Activated CD4-positive, alpha-beta T cell treated with anti-CD3 and anti-CD28 coated beads, Interleukin-2, amount 50 U/mL, for 4 hours (primary cell): ENCODE data around the gene CNN2.

Experiments
- DNase-seq, 2 experiments: peaks; one replicate each; pipeline ENCODE4 v3.0.0-alpha.2; 2020

The CNN2 gene

DNA sequence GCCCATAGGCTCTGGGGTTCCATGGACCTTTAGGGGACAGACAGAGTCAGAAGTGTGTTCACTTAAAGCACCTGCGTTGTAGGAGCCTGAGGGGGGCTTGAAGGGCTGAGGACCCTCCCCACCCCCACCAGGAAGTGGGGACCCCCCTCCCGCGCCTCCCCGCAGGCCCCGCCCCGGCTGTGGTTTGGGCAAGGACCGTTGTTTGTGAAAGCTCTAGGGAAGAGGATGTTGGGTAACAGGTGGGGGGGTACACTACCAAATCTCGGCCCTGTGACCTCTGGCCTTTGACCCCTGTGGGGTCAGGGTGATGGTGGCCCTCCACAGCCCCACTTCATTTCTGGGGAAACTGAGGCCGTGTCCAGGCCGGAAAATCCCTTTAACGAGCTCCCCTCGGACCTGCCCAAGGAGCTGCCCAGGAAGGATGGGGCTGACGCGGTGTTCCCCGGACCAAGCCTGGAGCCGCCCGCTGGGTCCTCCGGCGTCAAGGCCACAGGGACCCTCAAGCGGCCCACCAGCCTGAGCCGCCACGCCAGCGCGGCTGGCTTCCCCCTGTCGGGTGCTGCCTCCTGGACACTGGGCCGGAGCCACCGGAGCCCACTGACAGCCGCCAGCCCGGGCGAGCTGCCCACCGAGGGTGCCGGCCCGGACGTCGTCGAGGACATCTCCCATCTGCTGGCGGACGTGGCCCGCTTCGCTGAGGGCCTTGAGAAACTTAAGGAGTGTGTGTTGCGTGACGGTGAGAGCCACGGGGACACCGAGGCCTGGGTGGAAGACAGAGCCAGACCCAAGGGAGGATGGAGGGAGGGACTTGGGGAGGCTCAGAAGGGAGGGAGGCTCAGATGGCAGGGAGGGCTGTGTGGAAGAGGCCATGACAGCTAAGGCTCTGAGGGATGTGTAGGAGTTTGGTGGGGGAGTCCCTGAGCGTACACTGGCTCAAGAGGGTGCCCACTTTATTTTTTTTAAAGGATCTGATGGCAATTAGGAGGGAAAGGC is 41.9 kb downstream of the CNN2 start:
- DNase-seq = peak in 1 of 2 experiments; percentile 49

DNA sequence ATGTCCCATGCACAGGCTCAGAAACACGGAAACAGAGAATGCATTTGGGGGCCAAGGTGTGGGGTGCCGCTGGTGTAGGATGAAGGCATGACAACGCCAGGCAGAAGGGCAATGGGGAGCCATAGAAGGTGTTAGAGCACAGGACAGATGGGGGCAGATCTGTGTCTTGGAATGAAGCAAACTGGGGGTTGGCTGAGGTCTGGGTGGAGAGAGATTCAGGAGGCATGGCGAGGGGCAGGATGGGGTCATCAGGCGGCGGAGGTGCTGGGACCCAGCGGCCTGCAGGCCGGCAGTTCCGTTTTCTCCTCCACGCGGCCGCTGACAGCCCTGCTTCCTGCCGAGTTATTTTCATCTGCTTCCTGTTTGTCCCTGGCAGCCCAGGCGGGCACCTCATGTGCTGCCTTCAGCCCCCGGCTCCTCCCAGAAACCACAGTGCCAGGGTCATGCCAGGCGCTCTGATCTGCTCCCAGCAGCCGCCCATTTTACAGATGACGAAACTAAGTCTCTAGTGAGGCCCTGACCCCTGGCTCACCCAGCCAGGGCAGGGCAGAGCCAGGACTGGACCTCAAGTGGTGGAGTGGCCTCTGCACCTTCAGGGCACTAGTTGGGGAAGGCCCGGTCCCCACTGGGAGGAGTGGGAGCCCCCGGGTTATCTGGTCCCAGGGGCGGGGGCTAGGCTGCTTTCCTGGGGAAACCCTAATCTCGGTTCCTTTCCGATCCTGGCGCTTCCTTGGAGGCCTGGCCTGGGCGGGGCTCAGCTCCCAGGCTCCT is 42.8 kb downstream of the CNN2 start:
- peak; percentile 46 to 48 for DNase-seq

DNA sequence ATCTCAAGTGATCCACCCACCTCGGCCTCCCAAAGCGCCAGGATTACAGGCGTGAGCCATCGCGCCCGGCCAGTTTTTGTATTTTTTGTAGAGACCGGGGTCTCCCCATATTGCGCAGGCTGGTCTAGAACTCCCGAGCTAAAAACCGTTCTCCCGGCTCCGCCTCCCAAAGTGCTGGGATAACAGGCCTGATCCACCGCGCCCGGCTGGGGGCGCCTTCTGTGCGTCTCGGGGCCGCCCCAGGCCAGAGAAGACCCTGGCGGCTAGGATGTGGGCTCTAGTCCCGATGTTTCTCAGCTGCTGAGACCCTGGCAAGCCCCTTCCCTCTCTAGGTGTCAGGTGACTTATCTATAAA is 44.1 kb downstream of the CNN2 start:
- no peak for DNase-seq

DNA sequence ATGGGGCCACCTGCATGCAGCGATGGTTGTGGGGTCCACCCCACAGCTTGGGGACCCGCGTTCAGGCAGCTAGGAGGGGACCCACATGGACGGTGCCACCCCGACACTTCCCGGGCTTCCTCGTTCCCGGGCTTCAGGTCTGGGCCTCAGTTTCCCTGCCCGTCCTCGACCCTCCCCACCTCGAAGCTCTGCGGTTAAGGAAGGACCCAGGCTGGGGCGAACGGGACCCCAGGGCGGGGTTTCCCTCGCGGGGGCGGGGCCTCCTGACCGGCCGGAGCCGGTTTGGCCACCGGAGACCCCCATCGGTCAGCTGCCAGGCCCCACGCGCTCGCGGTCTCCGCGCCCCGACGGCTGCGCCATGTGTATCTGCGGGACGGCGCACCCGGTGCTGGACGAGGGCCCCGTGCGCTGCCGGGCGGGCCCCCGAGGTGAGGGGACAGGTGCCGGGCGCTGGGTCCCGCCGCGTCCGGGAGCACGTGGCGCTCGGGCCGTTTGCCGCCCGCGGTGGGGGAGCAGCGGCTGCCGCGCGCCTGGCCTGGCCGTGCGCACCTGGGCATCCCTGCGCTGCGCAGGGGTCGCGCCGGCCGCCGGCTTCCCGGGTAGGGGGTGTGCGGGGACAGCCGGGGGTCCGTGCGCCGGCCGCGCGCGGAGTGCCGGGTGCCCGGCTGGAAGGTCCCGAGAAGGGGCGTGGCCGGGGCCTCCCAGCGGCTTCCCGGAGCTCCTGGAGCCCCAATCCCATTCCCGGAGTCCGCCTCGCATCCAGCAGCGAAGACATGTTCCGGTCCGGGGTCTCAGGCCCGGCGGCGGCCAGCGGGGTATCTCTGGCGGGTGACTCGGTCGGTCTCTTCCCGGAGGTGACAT is 44.8 kb downstream of the CNN2 start:
- no peak for DNase-seq

DNA sequence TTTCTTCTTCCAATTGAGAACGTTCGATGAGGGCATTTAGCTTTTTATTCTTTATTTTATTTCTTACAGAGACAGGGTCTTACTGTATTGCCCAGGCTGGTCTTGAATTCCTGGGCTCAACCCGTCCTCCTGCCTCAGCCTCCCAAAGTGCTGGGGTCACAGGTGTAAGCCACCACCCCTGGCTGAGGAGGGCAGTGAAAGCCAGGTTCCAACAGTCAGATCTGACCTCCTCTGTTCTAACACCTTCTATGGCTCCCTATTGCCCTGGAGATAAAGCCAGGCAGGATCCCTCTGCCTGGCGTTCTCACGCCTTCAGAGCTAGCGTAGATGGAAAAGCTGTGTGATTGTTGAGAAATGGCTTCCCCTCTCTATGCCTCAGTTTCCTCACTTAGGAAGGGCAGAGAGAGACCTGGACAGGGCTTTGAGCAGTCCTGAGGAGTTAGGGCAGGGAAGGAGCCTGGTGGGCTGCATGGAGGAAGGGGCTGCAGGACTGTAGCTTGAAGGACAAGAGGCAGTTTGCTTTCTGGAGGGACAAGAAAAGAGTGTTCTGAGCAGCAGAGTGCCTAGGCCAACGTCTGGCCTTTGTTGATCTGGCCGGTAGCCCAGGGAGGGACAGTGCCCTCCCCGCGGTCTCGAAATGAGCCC is 46.1 kb downstream of the CNN2 start:
- DNase-seq = no peak

DNA sequence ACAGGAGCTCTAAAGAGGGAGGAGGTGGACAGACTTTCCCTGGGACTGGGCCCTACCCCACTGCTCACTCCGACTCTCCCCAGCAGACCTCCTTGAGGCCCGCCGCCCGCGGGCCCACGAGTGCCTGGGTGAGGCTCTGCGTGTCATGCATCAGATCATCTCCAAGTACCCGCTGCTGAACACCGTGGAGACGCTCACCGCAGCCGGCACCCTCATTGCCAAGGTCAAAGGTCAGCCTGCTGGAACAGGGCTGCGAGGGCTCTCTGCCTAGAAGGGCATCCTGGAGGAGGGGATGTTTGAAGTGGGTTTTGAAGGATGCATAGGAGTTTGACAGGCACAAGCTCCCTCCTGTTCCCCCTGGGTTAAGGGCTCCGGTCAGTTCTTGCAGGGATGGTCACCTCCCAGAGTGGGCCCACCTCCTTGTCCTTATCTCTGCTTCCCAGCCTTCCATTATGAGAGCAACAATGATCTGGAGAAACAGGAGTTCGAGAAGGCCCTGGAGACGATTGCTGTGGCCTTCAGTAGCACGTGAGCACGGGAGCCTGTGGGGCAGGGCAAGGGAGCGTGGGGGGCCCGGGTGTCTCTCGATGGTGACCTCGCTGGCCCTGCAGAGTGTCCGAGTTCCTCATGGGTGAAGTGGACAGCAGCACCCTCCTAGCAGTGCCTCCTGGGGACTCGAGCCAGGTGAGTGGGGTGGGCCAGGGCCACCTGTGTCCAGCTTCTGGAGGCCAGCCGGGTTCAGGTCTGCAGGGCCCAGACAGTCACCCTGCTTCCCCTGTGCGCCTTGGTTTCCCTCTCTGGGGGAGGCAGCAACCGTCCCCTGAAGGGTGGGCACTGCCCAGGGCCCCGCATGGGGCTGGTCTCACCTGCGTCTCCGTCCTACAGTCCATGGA is 46.9 kb downstream of the CNN2 start:
- DNase-seq = no peak

DNA sequence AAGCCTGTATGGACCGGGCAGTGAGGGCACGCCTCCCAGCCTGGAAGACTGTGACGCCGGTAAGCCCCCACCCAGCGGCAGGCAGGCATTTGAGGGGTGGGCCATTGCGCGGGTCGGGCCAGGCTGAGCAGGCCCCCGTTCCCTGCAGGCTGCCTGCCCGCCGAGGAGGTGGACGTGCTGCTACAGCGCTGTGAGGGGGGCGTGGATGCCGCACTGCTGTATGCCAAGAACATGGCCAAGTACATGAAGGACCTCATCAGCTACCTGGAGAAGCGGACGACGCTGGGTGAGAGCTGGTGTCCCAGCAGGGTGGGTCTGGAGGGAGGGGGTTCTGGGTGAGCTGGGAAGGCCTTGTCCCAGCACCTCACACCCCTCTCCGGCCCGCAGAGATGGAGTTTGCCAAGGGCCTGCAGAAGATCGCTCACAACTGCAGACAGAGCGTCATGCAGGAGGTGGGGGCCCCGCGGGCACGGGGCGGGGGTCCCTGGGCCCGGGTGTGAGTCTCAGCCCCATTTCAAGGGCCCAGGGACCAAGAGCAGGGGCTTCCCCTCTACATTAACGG is 47.6 kb downstream of the CNN2 start:
- DNase-seq = no peak

DNA sequence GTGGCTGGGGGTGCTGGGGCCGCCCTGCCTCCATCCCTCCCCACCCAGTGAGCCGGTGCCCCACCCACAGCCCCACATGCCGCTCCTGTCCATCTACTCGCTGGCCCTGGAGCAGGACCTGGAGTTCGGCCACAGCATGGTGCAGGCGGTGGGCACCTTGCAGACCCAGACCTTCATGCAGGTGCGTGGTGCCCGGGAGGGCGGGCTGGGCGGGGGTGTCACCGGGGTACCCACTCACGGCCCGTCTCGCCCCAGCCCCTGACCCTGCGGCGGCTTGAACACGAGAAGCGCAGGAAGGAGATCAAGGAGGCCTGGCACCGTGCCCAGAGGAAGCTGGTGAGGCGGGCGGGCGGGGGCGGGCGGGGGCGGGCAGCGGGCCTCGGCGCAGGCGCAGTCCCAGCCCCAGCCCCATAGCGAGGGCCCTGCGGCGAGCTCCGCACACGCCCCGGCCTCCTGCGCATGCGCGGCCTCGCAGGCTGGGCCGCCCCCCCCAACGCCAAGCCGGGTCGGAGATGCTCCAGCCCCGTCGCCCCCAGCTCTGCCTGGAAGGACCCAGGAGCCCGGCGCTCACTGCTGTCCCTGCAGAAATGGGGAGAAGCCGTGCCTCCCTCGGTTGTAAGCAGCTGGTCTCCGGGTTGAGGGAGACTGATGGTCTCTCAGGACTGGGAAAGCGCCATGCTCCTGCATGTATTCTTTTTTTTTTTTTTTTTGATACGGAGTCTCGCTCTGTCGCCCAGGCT is 48.3 kb downstream of the CNN2 start:
- DNase-seq = peak; percentile 91 to 92

DNA sequence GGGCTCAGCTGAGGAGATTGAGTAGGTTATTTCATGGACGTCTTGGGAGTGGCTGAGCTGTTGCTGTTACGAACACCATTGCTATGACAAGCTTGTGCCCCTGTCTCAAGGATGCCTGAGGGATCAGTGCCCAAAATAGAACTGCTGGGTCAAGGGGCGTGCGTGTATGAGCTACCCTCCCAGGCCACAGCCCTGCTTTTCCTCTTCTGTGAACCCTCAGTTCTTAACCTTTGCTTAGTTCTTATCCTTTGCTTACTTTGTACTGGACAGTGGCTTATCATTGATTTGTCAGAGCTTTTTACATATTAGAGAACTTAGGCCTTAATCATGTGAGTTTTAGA is 49.6 kb downstream of the CNN2 start:
- DNase-seq = no peak

DNA sequence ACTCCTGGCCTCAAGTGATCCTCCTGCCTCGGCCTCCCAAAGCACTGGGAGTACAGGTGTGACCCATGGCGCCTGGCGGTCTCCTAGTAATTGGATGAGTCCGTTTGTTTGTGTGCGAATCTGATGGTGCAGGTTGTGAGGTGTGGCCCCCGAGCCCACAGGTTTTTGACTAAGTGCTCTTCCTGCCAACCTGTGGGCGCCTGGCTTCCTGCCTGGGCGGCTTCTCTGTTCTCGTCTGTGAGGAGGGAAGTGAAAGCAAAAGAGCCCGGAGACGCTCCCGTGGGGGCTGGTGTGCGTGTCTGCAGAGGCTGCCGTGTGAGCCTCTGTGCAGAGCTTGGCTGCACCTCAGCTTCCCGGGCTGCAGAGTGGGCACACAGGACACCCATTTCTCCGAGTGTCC is 50.5 kb downstream of the CNN2 start:
- DNase-seq = peak; percentile 89 to 93

DNA sequence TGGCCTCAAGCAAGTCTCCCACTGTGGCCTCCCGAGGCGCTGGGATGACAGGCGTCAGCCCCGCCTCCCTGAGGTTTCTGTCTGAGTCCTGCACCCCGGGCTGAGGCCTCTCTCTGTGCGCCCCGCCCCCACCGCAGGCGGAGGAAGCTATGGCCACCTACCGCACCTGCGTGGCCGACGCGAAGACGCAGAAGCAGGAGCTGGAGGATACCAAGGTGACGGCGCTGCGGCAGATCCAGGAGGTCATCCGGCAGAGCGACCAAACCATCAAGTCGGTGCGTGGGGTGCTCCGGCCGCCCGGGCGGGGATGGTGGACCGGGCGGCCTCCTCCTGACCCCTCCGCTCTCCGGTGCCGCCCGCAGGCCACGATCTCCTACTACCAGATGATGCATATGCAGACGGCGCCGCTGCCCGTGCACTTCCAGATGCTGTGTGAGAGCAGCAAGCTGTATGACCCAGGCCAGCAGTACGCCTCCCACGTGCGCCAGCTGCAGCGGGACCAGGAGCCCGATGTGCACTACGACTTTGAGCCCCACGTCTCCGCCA is 53.2 kb downstream of the CNN2 start:
- DNase-seq = no peak

DNA sequence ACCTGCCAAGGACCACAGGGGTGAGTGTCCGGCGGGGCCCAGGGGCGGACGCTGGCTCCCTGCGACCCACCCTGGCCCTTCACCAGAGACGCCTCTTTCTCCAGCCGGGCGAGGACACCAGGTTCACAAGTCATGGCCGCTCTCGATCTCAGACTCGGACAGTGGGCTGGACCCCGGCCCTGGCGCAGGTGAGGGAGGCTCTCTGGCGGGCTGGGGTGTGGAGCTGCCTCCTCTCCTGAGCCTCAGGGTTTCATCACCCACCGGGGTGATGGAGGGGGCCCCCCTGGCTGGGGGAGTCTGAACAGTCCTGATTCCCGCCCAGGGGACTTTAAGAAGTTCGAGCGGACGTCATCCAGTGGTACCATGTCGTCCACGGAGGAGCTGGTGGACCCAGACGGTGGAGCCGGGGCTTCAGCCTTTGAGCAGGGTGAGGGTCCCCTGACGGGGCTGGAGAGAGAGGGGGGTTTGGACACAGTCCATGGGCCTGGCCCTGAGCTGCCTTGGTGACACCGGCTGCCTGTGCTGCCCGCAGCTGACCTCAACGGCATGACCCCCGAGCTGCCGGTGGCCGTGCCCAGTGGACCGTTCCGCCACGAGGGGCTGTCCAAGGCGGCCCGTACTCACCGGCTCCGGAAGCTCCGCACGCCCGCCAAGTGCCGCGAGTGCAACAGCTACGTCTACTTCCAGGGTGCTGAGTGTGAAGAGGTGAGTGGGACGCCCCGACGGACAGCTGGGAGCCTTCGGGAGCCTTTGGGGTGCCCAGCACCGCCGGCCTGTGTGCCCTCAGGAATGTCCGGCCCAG is 54.2 kb downstream of the CNN2 start:
- no peak for DNase-seq

DNA sequence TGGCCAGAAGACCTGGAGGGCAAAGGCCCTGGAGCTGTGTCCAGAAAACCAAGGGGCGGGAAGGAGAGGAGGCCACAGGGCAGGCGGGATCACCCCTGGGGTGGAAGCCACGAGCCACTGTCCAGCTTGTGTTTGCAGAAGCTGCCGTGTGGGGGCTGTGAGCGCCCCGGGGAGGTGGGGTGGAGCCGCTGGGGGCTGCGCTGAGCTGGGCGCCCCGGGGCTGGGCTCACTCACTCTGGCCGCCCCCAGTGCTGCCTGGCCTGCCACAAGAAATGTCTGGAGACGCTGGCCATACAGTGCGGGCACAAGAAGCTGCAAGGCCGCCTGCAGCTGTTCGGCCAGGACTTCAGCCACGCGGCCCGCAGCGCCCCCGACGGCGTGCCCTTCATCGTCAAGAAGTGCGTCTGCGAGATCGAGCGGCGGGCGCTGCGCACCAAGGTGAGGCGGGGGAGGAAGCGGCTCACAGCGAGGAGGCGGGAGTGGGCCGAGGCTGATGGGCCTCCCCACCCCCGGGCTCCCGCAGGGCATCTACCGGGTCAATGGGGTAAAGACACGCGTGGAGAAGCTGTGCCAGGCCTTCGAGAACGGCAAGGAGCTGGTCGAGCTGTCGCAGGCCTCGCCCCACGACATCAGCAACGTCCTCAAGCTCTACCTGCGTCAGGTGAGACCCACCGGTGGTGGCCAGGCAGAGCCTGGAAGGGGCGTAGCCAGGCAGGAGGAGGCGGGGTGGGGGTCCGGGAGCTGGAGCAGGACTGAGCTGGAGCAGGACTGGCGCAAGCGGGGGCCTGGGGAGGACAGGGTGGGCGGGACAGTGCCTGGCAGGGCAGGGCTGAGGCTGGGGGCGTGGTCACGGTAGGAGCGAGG is 55.1 kb downstream of the CNN2 start:
- DNase-seq = no peak

DNA sequence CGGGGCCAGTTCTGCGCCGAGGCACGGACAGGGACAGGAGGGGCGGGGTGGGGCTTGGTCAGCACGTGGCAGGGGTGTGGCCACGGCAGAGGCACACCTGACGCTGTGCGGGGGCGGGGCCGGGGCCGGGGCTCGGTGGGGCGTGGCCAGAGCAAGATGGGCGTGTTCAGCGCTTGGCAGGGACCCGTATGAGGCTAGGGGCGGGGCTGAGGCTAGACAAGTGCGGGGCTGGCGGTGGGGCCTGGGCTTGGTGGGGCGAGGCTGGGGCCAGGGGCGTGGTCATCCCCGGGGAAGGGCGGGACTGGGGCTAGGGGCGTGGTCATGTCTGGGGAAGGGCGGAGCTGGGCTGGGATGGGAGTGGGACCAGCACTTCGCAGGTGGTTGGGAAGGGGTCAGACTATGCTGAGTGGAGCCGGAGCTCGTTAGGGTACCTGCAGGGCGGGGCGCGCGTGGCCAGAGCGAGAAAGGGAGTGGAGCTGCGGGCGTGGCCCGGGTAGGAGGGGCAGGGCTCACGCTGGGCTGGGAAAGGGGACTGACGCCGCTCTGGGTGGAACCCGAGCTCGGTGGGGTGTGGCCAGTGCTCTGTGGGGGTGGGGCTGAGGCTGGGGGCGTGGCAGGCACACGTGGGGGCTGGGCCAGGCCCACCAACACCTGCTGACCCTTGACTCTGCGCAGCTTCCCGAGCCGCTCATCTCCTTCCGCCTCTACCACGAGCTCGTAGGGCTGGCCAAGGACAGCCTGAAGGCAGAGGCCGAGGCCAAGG is 55.9 kb downstream of the CNN2 start:
- DNase-seq = peak; percentile 69 to 70

DNA sequence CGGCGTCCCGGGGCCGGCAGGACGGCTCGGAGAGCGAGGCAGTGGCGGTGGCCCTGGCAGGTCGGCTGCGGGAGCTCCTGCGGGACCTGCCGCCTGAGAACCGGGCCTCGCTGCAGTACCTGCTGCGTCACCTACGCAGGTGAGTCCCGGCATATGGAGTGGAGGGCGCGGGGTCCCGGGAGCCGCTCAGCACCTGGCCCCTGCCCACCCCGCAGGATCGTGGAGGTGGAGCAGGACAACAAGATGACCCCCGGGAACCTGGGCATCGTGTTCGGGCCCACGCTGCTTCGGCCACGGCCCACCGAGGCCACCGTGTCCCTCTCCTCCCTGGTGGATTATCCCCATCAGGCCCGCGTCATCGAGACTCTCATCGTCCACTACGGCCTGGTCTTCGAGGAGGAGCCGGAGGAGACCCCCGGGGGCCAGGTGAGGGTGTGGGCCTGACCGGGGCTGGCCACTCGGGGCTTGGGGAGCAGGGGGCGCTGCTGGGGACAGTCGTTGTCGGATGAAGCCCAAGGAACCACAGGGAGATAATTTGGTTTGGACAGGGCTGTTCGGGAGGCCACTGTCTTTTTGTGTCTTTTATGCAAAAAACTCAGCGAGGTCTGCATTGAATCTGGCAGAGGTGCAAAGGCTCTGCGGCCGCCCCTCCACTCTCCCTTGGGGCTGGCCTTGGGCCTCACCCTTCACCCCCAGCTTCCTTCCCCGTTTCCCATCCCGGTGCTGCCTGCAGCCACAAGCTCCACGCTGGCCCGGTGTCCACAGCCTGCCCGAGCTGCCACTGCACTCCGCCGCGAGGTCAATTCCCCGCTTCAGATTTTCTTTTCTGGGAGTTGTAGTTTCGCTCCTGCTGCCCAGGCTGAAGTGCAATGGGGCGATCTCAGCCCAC is 56.8 kb downstream of the CNN2 start:
- no peak for DNase-seq
